Measurements from ENCODE around the gene LSM3. TPM values are rescaled to one million over a fixed set of nuclear protein-coding genes. Genes with fewer than 3 reads are reported as not detected.

Gene LSM3
- total RNA-seq, 1 donor from 2014 or later: 9.5 TPM

GRCh38 chr3:14242490-14243311 is 64.1 kb downstream of the LSM3 start:
- intact Hi-C loops (cut with DNase I): no loop called here
- Histone ChIP-seq H3K4me3 (no peak overlapping the region), H3K36me3 (no peaks in the 10 kb centered on the region), H3K9me3 (no peaks in the 10 kb centered on the region), H3K27me3 (ENCODE audit: low read depth) (peaks cover 3% of the 10 kb centered on the region), H3K4me1 (no peaks in the 10 kb centered on the region), H3K27ac (no peak overlapping the region)
- no peak for ATAC-seq
- no peak for TF ChIP-seq CTCF (IDR thresholded peaks at IDR 0.05)
- DNase-seq: no peak

GRCh38 chr3:14243782-14244181 is 65.2 kb downstream of the LSM3 start:
- intact Hi-C loops (cut with DNase I): no loop called here
- Histone ChIP-seq H3K4me1 (no peaks in the 10 kb centered on the region), H3K27me3 (ENCODE audit: low read depth) (peaks cover 3% of the 10 kb centered on the region), H3K27ac (no peak overlapping the region), H3K9me3 (no peaks in the 10 kb centered on the region), H3K4me3 (no peak overlapping the region), H3K36me3 (no peaks in the 10 kb centered on the region)
- no peak for TF ChIP-seq CTCF (IDR thresholded peaks at IDR 0.05)
- ATAC-seq (no peak), DNase-seq (no peak)

- Histone ChIP-seq H3K4me1 (no peaks in the 10 kb centered on the region), H3K4me3 (no peak overlapping the region), H3K27me3 (ENCODE audit: low read depth) (peaks cover 3% of the 10 kb centered on the region), H3K9me3 (no peaks in the 10 kb centered on the region), H3K27ac (no peak overlapping the region), H3K36me3 (no peaks in the 10 kb centered on the region)
- no peak for ATAC-seq
- no peak for TF ChIP-seq CTCF (IDR thresholded peaks at IDR 0.05)
- intact Hi-C loops (cut with DNase I): no loop called here
- no peak for DNase-seq
Observed at GRCh38 chr3:14244521-14245247, 66.1 kb downstream of the LSM3 start.

GRCh38 chr3:14245248-14245639 is 66.6 kb downstream of the LSM3 start:
- no peak for TF ChIP-seq CTCF (IDR thresholded peaks at IDR 0.05)
- intact Hi-C loops (cut with DNase I): no loop called here
- no peak overlapping the region for H3K4me3 ChIP-seq
- no peaks in the 10 kb centered on the region for H3K9me3 ChIP-seq
- H3K36me3 ChIP-seq: no peaks in the 10 kb centered on the region
- no peak for DNase-seq
- no peak overlapping the region for H3K27ac ChIP-seq
- H3K4me1 ChIP-seq: no peaks in the 10 kb centered on the region
- ATAC-seq: no peak
- peaks cover 3% of the 10 kb centered on the region for H3K27me3 ChIP-seq (ENCODE audit: low read depth)

GRCh38 chr3:14245822-14246221 is 67.2 kb downstream of the LSM3 start:
- no peaks in the 10 kb centered on the region for H3K4me1 ChIP-seq

More at GRCh38 chr3:14245822-14246221, 67.2 kb downstream of the LSM3 start:
- DNase-seq (no peak), ATAC-seq (no peak)
- H3K4me3 ChIP-seq: no peak overlapping the region
- H3K27ac ChIP-seq: no peak overlapping the region
- H3K27me3 ChIP-seq (ENCODE audit: low read depth): peaks cover 3% of the 10 kb centered on the region
- no peaks in the 10 kb centered on the region for H3K9me3 ChIP-seq
- intact Hi-C loops (cut with DNase I): no loop called here
- TF ChIP-seq CTCF (IDR thresholded peaks at IDR 0.05): no peak
- H3K36me3 ChIP-seq: no peaks in the 10 kb centered on the region

Measured in lower lobe of right lung (tissue), 2 donors.